MM.1S (cell line): ENCODE results near the gene NKX2-2.

Experiments used
- EZH2 ChIP-seq: fragments of 300-600 bp; sonication (generic); optimal IDR thresholded peaks from 2 replicates; pipeline ENCODE3; 2017; ENCODE audit warnings: low read depth, mild to moderate bottlenecking, antibody characterized with exemption, low read length, mixed read lengths
- TF ChIP-seq, protein P1 (sequence below): fragments of 300-600 bp; sonication (generic); IDR thresholded peaks from 2 replicates; pipeline ENCODE4 v1.5.1; 2016; ENCODE audit warnings: antibody characterized with exemption, low read length, mixed read lengths

DNA sequence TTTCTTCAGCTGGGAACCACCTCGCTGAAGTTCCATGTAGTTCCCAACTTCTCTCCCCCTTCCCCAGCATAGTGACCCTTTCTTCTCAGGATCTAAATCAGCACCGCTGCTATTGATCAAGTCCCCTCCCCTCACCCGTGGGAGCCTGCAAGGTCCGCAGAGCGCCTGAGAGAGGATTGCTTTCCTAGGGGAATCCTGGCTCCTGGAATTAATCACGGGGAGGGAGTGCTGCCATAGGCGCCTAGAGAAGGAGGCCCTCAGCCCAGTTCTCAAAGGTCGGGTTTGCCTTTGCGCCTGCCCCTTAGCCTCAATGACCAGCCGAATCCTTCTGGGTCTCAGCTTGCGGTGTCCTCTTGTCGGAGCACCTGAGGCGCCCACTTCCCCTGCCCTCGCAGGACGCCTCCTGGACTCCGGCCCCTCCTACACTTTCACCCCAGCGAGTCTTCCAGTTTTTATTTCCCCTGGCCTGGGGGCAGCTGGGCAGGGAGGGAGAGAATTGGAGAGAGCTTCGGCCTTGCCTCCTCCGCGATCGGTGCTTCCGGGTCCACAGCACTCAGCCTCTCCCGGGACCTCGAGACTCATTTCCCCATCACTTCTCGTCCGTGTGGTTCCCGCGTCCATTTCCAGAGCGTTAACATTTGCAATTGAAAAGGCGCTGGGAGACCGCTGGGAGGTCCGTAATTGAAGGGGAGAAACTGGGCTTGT lies 3.1 kb upstream of the NKX2-2 start:
- TF ChIP-seq, protein P1, sequence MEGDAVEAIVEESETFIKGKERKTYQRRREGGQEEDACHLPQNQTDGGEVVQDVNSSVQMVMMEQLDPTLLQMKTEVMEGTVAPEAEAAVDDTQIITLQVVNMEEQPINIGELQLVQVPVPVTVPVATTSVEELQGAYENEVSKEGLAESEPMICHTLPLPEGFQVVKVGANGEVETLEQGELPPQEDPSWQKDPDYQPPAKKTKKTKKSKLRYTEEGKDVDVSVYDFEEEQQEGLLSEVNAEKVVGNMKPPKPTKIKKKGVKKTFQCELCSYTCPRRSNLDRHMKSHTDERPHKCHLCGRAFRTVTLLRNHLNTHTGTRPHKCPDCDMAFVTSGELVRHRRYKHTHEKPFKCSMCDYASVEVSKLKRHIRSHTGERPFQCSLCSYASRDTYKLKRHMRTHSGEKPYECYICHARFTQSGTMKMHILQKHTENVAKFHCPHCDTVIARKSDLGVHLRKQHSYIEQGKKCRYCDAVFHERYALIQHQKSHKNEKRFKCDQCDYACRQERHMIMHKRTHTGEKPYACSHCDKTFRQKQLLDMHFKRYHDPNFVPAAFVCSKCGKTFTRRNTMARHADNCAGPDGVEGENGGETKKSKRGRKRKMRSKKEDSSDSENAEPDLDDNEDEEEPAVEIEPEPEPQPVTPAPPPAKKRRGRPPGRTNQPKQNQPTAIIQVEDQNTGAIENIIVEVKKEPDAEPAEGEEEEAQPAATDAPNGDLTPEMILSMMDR: no peak
- TF ChIP-seq EZH2: no peak
